ENCODE data around the gene GTF3C1.

GTF3C1 gene

DNA sequence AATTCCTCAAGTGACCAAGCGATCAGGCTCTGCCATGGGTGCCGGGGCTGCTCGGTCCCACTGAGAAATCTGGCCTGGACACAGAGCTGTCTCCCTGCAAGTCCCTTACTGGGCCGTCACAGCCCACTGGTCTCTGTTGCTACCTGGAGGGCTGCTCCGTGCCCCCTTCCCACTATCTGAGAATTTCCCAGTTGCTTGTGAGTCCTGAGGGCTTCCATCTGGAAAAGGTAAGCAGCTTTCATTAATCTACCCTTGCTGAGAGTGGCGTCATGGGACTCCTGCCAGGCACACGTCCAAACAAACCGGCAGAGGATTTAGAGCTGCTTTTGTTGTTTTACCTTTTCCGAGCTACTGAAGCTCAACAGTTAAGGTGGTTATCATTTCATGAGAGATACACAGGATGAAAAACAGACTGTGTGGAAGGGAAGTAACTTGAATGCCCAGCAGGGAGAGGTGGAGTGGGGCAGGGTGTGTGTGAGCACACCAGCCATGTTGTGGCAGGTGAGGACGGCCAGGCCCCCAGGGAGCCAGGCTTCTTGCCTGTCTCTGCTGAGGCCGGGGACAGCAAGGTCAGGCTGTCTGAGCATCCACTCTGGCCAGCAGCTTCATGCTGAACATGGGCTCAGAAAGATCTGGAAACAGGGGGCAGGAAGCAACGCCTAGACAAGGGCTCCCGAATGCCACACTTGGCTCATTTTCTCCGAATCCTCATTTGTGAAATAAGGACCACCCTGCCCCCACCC is 50.6 kb downstream of the GTF3C1 start:
- H3K4me1 ChIP-seq (ENCODE audit: control insufficient read depth, insufficient read depth, low read length) = peaks cover 21% of the 10 kb centered on the region
- H3K36me3 ChIP-seq (ENCODE audit: control insufficient read depth, insufficient read depth, low read length, severe bottlenecking) = peaks cover 85% of the 10 kb centered on the region
- H3K9ac ChIP-seq (ENCODE audit: low read length) = no peak overlapping the region
- no peaks in the 10 kb centered on the region for H3K9me3 ChIP-seq (ENCODE audit: control insufficient read depth, low read length)
- H3K4me3 ChIP-seq (ENCODE audit: low read length) = no peak overlapping the region
- no peak for DNase-seq (ENCODE audit: low read depth)
- no peaks in the 10 kb centered on the region for H3K27me3 ChIP-seq (replicated peaks; ENCODE audit: control insufficient read depth, insufficient read depth, low read length)

DNA sequence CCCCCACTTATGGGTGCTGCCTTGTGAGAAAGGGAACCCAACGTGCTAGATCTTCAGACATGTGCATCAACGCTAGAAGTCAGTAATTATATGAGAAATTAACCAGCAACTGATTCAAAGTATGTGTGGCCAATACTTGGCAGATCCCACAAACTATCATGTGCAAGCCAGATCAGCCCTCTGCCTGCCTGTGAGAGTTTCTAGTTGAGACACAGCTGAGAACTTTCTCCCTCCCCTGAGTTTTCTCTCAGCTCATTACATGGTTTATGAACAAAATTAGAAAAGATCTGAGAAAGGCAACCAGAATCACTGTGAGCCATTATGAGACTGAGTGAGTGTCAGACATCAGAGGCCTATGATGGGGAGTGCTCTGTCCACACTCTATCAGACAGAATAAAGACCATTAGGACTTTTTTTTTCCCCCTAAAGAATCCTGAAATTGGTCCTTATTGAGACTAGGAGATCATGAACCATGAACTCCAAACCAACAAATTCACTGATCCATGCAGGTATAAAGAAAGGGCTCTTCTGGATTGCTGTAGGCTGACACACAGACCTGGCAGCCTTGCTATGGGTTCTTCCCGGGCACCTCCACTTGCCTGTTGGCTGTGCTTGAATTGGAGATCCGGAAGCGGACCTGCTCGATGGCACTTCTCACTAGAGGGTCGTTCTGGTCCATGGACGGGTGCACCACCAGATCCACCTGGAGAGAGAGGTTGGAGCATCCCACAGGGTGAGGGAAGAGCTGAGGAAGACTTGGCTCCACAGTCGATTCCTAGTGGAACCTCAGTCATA is 51.5 kb downstream of the GTF3C1 start:
- H3K9ac ChIP-seq (ENCODE audit: low read length) = peak overlapping the region; percentile 33
- H3K27me3 ChIP-seq (replicated peaks; ENCODE audit: control insufficient read depth, insufficient read depth, low read length) = no peaks in the 10 kb centered on the region
- H3K4me1 ChIP-seq (ENCODE audit: control insufficient read depth, insufficient read depth, low read length) = peaks cover 21% of the 10 kb centered on the region
- DNase-seq (ENCODE audit: low read depth) = peak; percentile 7
- peaks cover 84% of the 10 kb centered on the region for H3K36me3 ChIP-seq (ENCODE audit: control insufficient read depth, insufficient read depth, low read length, severe bottlenecking)
- no peaks in the 10 kb centered on the region for H3K9me3 ChIP-seq (ENCODE audit: control insufficient read depth, low read length)
- no peak overlapping the region for H3K4me3 ChIP-seq (ENCODE audit: low read length)

DNA sequence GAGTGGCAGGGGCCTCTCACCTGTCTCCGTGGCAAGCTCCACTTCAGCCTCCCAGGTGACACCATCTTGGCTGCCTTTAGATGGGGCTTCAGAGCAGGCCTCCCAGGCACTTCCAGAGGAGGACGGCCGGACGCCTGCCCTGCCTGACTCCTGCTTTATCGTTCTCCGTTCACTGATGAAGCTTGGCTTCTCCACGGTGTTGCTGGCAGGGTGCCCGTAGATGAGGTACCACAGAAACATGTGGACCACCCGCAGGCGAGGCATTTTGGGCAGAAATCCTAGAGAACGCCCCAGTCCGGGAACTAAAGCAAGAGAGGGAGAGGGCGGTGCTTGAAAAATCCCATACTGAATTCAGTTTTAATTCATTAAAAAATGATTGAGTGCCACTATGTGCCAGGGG is 54.5 kb downstream of the GTF3C1 start:
- H3K4me3 ChIP-seq (ENCODE audit: low read length) = no peak overlapping the region
- peaks cover 21% of the 10 kb centered on the region for H3K4me1 ChIP-seq (ENCODE audit: control insufficient read depth, insufficient read depth, low read length)
- no peaks in the 10 kb centered on the region for H3K27me3 ChIP-seq (replicated peaks; ENCODE audit: control insufficient read depth, insufficient read depth, low read length)
- peaks cover 85% of the 10 kb centered on the region for H3K36me3 ChIP-seq (ENCODE audit: control insufficient read depth, insufficient read depth, low read length, severe bottlenecking)
- no peak for DNase-seq (ENCODE audit: low read depth)
- H3K9me3 ChIP-seq (ENCODE audit: control insufficient read depth, low read length) = no peaks in the 10 kb centered on the region
- H3K9ac ChIP-seq (ENCODE audit: low read length) = no peak overlapping the region

DNA sequence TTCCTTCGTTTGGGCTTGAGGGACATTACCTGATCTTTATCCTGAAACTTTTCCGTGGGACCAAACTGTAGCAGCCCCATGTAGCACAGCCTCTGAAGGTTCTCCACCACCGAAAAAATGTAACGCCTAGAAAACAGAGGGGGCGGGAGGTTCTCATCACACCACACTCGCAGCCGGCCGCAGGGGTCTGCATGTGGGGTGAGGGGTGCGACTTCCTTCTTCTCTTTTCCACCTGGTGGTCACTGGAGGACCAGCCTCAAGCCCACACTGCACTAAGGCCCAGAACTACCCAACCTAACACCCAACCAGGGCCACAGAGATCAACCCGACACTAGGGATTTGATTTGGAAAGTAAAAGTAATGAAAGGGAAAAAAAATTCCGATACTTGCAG is 57.1 kb downstream of the GTF3C1 start:
- DNase-seq (ENCODE audit: low read depth) = no peak
- Histone ChIP-seq H3K27me3 (replicated peaks; ENCODE audit: control insufficient read depth, insufficient read depth, low read length) (no peaks in the 10 kb centered on the region), H3K9me3 (ENCODE audit: control insufficient read depth, low read length) (no peaks in the 10 kb centered on the region), H3K4me3 (ENCODE audit: low read length) (no peak overlapping the region), H3K4me1 (ENCODE audit: control insufficient read depth, insufficient read depth, low read length) (peaks cover 9% of the 10 kb centered on the region), H3K36me3 (ENCODE audit: control insufficient read depth, insufficient read depth, low read length, severe bottlenecking) (peaks cover 87% of the 10 kb centered on the region), H3K9ac (ENCODE audit: low read length) (no peak overlapping the region)

DNA sequence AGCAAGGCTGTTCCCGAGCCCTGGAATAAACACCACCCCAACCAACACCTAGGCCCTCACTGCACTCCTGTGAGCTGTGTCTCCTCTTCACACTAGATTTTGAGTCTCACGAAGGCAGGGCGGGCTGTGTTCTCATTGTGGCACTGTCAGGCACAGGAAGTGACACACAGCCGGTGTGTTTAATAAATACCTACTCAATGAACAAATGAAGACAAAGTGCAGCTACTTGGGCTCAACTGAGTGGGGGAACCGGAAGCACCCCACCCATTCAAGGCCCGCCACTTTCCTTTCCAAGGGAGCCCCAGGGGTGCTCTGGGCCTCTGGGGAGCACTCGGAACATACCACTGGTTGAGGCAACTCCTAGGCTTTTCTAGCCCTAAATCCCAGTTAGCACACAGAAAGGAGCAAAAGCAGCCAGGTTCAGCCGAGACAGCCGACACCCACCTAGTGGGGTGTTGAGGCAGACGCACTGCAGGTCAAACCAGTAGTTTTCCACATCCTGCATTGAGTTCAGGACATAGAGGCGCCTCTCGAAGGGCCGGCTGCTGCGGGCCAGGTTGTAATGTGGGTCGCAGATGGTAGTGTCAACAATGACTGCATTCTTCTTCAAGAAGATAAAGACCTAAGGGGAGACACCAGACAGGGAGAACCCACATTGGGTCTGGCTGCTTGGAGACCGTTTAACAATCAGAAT is 57.7 kb downstream of the GTF3C1 start:
- Histone ChIP-seq H3K27me3 (replicated peaks; ENCODE audit: control insufficient read depth, insufficient read depth, low read length) (no peaks in the 10 kb centered on the region), H3K9me3 (ENCODE audit: control insufficient read depth, low read length) (no peaks in the 10 kb centered on the region), H3K36me3 (ENCODE audit: control insufficient read depth, insufficient read depth, low read length, severe bottlenecking) (peaks cover 87% of the 10 kb centered on the region), H3K9ac (ENCODE audit: low read length) (no peak overlapping the region), H3K4me1 (ENCODE audit: control insufficient read depth, insufficient read depth, low read length) (peaks cover 9% of the 10 kb centered on the region), H3K4me3 (ENCODE audit: low read length) (no peak overlapping the region)
- no peak for DNase-seq (ENCODE audit: low read depth)

DNA sequence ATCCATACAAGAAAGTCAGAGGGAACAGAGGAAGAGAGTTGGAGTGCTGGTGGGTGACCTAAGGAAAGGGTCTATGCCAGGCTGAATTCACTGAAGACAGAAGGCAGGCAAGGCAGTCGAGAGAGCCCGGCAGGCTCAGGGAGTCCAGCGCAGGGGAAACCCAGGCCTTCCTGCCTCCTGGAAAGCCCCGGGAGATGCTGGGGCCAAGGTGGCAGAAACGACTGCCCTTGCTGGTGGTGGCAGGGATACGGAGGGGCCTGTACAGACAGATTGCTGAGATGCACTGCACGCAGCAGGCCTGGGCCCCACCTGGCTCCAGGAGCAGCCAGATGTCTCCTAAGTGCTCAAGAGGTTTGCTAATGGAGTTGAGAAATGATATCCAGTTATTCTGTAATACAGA is 59.8 kb downstream of the GTF3C1 start:
- no peak for DNase-seq (ENCODE audit: low read depth)
- Histone ChIP-seq H3K4me3 (ENCODE audit: low read length) (no peak overlapping the region), H3K9me3 (ENCODE audit: control insufficient read depth, low read length) (no peaks in the 10 kb centered on the region), H3K4me1 (ENCODE audit: control insufficient read depth, insufficient read depth, low read length) (no peaks in the 10 kb centered on the region), H3K27me3 (replicated peaks; ENCODE audit: control insufficient read depth, insufficient read depth, low read length) (no peaks in the 10 kb centered on the region), H3K36me3 (ENCODE audit: control insufficient read depth, insufficient read depth, low read length, severe bottlenecking) (peaks cover 98% of the 10 kb centered on the region), H3K9ac (ENCODE audit: low read length) (no peak overlapping the region)

DNA sequence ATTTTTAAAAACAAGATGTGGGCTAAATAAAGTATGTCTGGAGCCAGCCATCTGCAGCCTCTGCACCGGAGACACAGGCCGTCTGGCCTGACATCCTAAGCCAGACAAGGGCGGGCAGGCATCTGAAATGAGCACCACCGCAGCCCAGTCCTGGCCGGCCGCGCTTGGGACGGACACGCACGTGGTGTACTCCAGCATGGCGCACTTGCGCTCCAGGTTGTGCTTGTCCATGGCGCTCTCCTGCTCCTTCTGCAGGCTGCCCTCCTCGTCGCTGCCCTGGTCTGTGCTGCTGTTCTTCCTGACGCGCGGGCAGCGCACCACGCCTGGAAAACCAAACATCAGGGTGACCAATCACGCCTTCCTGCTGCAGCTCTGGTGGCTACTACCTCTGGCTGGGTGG is 60.3 kb downstream of the GTF3C1 start:
- Histone ChIP-seq H3K4me1 (ENCODE audit: control insufficient read depth, insufficient read depth, low read length) (no peaks in the 10 kb centered on the region), H3K36me3 (ENCODE audit: control insufficient read depth, insufficient read depth, low read length, severe bottlenecking) (peaks cover 98% of the 10 kb centered on the region), H3K9ac (ENCODE audit: low read length) (no peak overlapping the region), H3K9me3 (ENCODE audit: control insufficient read depth, low read length) (no peaks in the 10 kb centered on the region), H3K27me3 (replicated peaks; ENCODE audit: control insufficient read depth, insufficient read depth, low read length) (no peaks in the 10 kb centered on the region), H3K4me3 (ENCODE audit: low read length) (no peak overlapping the region)
- DNase-seq (ENCODE audit: low read depth) = no peak

DNA sequence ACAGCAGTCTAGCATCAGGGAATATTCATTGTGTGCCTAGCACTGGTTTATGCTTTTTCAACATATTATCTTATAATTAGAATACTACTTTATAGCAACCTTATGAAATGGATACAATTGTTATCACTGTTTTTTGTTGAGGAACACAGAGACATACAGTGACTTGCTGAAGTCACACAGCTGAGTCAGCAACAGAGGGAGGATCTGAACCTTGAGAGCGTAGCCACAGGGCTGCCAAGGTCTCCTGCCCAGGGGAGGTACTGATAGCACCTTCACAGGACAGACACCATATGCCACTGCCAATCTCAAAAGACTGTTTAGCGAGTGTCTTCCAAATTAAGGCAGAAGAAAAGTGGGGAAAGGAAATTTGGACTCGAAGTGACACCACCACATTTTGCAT is 63.0 kb downstream of the GTF3C1 start:
- DNase-seq (ENCODE audit: low read depth) = no peak
- peaks cover 4% of the 10 kb centered on the region for H3K4me1 ChIP-seq (ENCODE audit: control insufficient read depth, insufficient read depth, low read length)
- peaks cover 100% of the 10 kb centered on the region for H3K36me3 ChIP-seq (ENCODE audit: control insufficient read depth, insufficient read depth, low read length, severe bottlenecking)
- no peaks in the 10 kb centered on the region for H3K9me3 ChIP-seq (ENCODE audit: control insufficient read depth, low read length)
- no peak overlapping the region for H3K4me3 ChIP-seq (ENCODE audit: low read length)
- H3K27me3 ChIP-seq (replicated peaks; ENCODE audit: control insufficient read depth, insufficient read depth, low read length) = no peaks in the 10 kb centered on the region
- no peak overlapping the region for H3K9ac ChIP-seq (ENCODE audit: low read length)

DNA sequence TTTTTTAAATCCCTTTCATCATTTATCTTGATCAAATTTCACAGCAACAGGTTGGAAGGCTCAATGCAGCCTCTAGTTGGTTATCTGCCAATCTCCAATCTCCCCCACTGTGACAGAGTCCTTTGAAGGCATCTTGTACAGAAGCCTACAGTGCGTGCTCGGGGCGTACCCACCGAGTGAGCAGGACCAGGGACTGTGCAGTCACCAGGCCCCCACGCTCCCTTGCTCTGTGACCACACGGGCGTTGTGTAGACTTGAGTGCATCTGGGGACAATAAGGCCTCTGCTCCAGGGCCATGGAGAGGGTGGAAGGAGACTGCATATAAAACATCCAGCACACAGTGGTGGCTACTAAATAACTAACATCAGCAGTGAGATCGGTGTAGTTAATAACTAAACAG is 63.4 kb downstream of the GTF3C1 start:
- DNase-seq (ENCODE audit: low read depth) = no peak
- Histone ChIP-seq H3K36me3 (ENCODE audit: control insufficient read depth, insufficient read depth, low read length, severe bottlenecking) (peaks cover 100% of the 10 kb centered on the region), H3K9ac (ENCODE audit: low read length) (no peak overlapping the region), H3K4me3 (ENCODE audit: low read length) (no peak overlapping the region), H3K27me3 (replicated peaks; ENCODE audit: control insufficient read depth, insufficient read depth, low read length) (no peaks in the 10 kb centered on the region), H3K9me3 (ENCODE audit: control insufficient read depth, low read length) (no peaks in the 10 kb centered on the region), H3K4me1 (ENCODE audit: control insufficient read depth, insufficient read depth, low read length) (peaks cover 4% of the 10 kb centered on the region)

DNA sequence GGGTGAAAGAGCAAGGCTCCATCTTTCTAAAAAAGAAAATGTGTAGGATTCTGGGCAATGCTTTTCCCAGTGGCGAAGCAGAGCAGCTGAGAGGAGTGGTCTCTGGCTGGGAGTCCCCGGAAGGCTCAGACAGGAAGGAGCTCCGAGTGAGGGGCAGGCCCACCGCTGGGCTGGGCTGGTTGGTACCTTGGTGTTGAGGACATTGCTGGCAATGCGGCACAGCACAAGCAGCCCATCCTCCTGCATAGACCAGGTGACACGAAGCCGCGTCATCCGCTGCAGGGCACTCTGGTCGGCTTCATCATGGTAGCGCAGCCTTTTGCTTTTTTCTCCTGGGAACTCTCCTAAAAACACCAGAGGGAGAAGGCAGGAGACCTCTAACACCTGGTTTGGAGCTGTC is 63.9 kb downstream of the GTF3C1 start:
- no peak overlapping the region for H3K9ac ChIP-seq (ENCODE audit: low read length)

DNA sequence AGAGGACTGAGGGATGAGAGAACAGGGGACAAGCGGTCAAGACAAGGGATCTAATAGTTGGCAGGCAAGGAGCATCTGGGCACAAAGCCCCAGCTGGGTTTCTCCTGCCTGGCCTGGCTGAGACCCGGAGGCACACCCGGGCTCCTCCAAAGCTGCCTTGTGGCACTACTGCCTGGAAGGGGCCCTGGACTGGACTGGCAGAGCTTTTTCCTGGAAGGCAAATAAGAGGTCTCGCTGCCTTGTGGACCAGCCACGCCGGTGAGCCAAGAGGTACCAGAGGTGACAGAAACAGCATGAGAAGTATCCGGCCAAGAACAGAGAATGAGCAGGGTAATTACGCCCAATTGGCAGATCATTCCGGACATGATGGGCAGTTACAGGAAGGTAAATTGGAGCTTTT is 64.6 kb downstream of the GTF3C1 start:
- DNase-seq (ENCODE audit: low read depth) = no peak
- H3K4me1 ChIP-seq (ENCODE audit: control insufficient read depth, insufficient read depth, low read length) = peaks cover 4% of the 10 kb centered on the region
- H3K9me3 ChIP-seq (ENCODE audit: control insufficient read depth, low read length) = no peaks in the 10 kb centered on the region
- no peaks in the 10 kb centered on the region for H3K27me3 ChIP-seq (replicated peaks; ENCODE audit: control insufficient read depth, insufficient read depth, low read length)
- H3K9ac ChIP-seq (ENCODE audit: low read length) = no peak overlapping the region
- peaks cover 100% of the 10 kb centered on the region for H3K36me3 ChIP-seq (ENCODE audit: control insufficient read depth, insufficient read depth, low read length, severe bottlenecking)
- H3K4me3 ChIP-seq (ENCODE audit: low read length) = no peak overlapping the region

More for the DNA sequence above, 63.9 kb downstream of the GTF3C1 start:
- Histone ChIP-seq H3K4me1 (ENCODE audit: control insufficient read depth, insufficient read depth, low read length) (peaks cover 4% of the 10 kb centered on the region), H3K4me3 (ENCODE audit: low read length) (no peak overlapping the region), H3K36me3 (ENCODE audit: control insufficient read depth, insufficient read depth, low read length, severe bottlenecking) (peaks cover 100% of the 10 kb centered on the region), H3K9me3 (ENCODE audit: control insufficient read depth, low read length) (no peaks in the 10 kb centered on the region), H3K27me3 (replicated peaks; ENCODE audit: control insufficient read depth, insufficient read depth, low read length) (no peaks in the 10 kb centered on the region)
- DNase-seq (ENCODE audit: low read depth) = no peak
